DMS153 (cell line): ENCODE data around the gene AGAP1.
"Not testable (repeated sequence)": the region's sequence is repeated elsewhere in the genome, so short reads cannot be mapped to it uniquely, and the experiment has no call there.

ENCODE experiments used
- DNase-seq: peaks from one replicate; lab custom pipeline; 2025; lab: John Stamatoyannopoulos, UW

AGAP1 gene

DNA sequence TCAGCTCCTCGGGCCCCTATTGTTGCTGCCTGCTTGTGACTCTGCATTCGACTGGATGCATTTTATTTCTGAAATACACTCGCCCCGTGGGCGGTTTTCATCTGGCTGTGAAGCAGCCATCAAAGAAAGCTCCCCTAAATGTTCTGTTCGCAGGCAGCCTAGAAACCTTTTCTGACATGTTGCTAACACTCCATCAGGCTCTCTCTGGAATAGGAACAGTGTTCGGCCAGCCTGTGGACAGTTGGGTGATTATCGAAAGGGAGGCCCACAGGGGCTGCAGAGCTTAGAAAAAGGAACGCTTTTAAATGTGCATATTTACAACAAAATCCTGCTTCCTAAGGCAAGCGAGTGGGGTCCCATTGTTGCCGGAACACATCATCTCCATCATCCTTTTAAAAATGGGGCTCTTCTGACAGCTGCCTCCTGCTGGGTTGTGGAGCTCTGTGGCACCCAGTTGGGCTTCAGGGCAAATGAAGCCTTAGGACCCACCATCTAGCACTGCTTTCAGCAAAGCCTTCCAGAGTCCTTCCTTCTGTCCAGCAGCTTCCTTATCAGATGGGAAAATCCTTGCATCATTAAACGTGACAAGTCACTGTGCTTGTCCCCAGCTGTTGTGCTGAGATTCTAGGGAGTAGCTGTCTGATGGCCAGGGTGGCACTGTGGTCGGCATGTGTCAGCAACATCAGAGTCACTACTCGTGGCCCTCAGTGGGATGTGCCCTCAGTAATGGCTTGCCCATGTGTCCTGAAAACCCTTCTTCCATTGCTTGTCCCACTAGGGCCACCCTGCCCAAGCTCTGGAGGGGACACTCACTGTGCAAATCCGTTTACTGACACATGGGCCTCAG lies 571.7 kb downstream of the AGAP1 start:
- no peak for DNase-seq

DNA sequence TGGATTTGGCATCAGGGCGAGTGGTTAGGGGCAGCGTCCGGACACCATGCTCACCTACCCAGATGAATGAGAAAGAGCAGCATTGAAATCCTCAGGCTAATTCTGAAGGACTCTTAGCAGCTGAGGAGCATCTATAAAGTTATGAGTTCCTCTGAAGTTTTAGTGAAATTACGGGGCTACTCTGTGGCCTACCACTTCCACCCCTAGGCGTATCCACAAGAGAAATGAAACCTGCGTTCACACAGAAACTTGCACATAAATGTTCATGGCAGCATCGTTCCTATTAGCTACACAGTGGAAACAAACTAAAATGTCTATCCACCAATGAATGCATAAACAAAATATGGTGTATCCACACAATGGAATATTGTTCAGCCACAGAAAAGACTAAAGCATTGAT lies 576.4 kb downstream of the AGAP1 start:
- no peak for DNase-seq

DNA sequence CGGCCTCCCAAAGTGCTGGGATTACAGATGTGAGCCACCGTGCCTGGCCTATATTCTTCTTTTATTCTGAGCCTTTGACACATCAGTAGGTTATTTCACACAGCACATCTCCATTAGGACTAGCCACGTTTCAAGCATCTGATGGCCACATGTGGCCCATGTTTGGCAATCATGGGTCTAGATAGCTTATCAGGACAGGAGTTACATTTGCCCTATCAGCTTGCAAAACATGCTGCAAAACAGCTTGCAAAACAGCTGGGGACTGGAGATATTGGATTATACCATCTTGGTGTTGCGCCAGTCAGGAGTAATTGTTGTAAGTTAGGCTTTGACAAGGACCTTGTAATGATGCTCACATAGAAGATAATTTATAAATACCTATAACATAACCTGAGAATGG lies 579.4 kb downstream of the AGAP1 start:
- DNase-seq, result no peak

DNA sequence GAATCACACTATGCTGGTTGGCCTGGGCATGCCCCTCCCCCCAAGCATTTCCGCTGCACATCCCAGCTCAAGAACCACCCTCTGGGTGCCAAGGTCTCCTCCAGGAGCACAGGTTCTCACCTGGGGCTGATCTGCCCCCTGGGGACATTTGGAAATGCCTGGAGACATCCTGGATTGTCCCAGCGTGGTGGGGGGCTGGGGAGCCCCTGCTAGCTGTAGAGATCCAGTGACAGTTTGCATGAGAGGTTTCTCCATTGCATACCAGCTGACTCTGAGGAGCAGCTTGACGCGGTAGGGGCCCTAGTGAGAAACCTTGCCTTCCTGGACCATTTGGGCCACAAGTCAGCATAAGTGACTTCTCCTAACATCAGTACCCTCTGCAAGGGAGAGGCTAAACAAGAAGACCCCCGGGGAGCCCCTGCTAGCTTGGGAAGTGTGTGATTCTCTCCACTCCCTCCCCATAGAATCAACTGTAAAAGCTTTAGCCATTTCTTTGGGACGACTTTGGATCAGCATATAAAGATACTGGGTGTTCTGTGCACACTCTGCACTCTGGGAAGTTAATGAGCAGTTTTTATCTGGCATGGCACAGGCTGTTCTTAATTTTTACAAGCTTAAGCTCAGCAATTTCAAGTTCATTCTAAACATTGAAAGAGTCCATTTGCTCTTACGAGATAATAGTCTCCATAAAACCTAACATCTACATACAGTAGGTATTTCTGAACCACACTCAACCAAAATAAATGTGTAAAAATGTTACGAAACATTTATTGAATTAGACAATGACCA lies 580.2 kb downstream of the AGAP1 start:
- no peak for DNase-seq

DNA sequence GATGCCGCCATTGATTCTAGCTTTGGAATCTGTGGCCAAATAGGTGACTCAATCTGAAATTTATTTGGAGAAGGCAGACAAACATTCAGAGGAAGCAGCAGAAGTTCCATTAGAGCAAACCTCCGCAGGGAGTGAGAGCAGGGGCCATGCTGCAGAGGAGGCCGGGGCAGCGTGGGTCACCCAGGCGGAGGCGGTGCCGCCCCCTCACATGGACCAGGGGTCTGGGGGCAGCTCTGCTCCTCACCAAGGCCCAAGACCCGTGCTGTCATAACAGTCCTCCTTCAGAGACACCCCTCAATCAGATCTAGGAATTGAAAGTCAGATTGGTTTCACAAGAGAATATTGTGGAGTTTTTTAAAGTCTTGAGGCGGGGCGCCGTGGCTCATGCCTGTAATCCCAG lies 582.0 kb downstream of the AGAP1 start:
- DNase-seq, result no peak

DNA sequence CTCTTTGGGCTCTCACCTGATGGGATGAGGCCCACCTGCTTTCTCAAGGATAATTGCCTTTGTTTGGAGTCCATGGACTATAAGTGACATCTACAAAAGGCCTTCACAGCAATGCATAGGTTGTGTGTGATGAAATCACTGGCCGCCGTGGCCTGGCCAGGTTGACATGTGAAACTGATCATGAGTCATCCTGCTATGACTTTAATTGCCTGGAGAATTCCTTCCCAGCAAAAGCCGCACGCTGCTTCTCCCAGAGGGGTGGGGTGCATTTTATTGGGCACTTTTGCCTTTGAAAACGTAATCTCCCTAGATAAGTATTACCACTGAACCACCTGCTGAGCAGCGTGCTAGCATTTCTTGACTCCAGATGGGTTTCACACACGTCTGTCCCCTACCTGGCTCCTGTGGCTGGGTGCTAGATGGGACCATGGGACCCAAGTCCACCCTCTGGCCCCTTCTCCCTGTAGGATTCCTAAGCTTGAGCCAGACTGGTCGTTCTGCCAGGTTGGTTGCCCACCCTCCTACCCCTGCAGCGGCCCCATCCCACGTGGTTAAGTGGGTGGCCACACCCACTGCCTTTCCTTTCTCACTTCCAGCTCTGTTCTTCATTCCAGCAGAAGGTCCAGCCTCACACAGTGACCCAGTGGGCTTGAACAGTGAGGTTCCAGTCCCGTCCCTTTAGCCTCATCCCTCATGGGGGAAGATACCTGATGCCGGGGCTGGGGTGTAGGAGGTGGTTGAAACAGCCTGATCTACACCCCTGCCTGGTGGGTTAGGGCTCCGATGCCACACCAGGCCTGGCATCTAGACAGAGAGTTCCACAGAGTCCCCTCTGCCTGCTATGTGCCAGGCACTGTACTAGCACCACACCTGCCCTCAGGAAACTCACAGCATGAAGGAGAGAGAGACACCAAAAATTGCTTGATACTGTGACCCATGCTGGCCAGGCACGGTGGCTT lies 584.7 kb downstream of the AGAP1 start:
- peak; percentile 44 for DNase-seq

DNA sequence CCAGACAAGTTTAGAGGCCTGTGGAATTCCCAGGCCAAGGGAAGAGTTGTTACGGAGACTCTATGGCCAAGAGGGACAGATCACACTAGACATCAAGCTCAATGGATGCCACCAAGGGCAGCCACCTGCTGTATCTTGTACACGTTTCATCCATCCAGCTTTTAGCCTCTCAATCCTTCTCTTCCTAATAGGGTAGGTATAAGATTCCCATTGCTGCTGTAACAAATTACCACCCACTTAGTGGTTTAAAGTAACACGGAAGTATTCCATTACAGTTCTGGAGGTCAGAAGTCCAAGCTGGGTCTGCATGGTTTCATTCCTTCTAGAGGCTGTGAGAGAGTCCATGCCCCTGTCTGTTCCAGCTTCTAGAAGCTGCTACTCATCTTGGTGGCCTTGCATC lies 586.6 kb downstream of the AGAP1 start:
- no peak for DNase-seq

DNA sequence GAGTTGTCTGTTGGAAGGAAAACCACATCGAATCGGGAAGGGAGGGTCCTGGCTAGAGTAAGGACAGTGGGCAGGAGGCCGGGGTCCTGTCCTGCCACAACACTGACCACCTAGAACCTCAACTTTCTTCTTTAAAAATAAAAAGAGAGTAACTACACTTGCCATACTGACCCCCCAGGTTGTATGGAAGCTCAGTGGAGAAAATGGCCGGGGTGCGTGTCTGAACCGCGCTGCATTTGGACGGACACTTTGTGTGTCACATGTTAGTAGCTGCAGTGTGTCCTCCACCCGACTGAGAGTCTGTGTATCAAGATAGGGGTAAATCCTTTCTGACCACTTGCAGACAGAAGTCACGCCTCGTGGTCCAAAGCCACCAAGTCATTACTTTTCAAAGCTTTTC lies 587.3 kb downstream of the AGAP1 start:
- DNase-seq, result no peak

DNA sequence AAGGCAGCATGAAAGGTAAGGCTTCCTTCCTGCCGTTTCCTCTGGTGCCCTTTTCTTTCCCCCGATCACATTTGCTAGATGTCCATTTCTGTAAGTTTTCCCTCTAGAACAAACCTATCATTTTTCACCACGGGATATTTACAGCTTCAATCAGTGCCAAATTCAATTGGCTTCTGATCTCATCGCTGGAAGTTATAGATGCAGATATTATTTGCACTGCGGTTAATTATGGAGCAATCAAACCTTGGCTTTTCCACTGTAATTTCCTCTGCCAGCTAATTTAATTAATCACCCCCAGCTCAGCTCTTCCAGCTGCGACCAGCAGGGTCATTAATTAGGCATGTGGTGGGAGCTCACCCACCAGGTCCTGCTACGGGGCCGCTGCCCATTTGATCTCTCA lies 588.2 kb downstream of the AGAP1 start:
- DNase-seq, result no peak

DNA sequence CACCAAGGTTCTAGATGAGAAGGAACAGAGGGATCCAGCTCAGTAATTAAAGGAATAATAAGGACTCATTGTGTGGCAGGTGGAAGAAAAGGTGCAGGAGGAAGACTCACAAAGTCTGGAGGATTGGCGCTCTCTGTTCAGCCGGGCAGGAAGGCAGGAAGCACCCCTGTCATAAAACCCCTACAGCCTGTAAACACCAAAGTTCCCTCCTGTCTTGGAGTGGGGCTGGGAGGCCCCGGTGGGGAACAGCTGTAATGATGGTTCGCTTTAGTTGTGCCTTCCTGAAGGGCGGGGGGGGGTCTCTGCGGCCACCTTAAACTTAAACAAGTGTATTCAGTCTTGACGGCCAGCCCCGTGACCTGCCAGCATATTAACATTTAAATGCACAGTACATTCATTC lies 590.1 kb downstream of the AGAP1 start:
- no peak for DNase-seq

DNA sequence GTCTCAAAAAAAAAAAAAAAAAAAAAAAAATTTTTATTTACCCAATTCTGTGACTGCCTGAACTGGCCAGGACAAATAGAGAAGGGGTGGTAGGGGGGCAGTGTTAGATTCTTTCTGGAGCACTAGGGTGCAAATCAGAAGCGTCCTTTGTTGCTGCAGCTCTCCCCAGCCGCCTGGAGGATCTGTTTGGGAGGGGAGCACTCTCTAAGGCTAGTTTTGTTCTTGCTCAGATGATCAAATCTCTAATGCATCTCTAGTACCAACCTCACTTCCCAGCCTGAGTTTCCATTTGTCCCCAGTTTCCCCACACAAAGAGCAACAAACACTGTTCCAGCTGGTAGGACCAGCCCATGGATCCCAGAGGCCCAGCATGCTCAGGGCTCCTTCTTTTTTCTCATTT lies 591.4 kb downstream of the AGAP1 start:
- no peak for DNase-seq

DNA sequence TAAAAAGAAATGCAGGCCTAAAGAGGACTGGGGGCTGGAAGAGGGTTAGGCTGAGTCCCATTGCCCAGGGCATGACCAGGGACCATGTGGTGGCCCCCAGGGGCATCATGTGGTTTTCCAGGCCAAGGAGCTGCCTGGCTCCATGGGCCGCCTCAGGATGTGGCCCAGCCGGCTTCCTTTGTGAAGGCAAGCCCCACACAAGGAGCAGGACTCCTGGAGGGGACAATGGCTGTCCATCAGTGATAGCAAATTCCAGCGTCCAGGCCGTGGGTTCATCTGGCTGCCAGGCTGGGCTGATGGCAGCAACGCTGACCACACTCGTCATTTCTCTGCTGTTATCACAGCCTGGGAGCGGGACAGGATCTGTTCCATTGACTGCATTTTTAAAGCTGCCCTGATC lies 591.8 kb downstream of the AGAP1 start:
- DNase-seq, result no peak

DNA sequence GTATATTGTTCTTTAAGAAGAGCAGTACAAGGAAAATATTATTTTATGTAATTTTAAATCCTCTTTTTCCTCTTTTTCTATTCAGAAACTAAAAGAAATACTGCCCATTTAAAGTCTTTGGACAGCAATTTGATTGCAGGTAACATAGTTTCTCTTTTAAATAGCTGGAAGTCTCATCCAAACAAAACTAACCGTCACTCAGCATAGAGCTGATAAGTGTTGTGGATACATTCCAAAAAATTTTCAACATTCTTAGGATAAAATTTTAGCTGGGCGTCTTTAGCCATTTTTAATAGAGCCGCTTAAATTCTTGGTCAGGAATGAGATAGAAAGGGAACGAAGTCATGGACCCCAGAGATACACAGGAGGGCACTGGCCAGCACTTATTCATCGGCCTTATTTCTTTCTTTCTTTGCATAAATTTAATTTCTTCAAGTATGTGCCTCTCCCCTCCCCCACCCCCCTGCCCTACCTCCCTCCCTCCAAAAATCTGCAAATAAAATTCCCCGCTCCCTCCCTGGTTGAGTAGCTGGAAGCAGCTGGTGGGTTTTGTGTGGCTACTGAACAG lies 592.6 kb downstream of the AGAP1 start:
- DNase-seq, result no peak

DNA sequence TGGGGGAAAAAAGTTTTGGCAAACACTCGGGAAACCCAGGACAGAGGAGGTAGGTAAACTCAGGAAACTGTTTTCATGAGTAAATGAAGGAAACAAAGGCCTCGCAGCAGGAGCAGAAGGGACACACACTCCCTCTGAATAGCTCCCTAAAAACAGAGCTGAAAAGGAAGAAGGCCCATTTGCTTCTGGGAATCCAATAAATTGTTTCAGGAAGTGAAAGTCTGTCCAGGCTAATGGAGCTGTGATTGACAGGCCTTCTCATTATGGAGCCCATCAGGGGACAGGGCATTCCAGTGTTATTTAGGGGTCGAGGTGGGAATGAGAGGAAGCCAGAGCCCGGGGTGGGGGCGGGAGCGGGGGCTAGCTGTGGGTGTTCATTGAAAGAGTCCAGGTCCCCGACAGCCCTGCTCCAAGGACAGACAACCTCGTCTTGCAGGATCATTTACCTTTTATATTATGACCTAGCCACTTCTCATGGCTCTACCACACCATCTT lies 593.2 kb downstream of the AGAP1 start:
- DNase-seq, result peak; percentile 52

DNA sequence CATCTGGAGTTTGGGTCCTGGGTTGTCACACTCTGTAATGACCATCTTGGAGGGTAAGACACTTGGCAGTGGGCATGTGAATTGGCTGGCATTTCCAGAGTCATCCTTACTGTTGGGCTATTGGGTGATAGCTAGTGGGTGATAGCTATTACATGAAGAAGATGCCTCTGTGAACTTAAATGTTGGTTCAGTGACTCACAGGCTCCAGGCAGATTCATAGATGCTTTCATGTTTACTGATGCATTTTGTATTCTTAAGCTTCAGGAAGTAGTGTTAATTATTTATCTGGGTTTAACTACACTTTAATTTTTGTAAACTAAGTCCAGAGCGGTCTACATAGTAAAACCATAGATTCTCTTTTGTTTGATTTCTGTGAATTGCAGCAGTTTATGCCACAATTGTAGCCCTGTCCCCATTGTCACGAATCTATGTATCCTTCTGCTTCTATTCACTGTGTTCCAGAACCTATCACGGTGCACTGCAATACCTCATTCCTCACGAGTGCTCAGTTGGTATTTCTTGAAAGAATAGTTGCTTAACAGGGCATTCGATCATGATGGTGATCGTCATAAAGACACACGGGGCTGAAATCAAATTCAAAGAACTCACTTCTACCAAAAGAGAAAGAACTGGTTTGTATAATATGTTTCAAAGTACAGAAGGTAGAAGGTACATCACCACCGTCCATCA lies 594.7 kb downstream of the AGAP1 start:
- DNase-seq, result no peak

DNA sequence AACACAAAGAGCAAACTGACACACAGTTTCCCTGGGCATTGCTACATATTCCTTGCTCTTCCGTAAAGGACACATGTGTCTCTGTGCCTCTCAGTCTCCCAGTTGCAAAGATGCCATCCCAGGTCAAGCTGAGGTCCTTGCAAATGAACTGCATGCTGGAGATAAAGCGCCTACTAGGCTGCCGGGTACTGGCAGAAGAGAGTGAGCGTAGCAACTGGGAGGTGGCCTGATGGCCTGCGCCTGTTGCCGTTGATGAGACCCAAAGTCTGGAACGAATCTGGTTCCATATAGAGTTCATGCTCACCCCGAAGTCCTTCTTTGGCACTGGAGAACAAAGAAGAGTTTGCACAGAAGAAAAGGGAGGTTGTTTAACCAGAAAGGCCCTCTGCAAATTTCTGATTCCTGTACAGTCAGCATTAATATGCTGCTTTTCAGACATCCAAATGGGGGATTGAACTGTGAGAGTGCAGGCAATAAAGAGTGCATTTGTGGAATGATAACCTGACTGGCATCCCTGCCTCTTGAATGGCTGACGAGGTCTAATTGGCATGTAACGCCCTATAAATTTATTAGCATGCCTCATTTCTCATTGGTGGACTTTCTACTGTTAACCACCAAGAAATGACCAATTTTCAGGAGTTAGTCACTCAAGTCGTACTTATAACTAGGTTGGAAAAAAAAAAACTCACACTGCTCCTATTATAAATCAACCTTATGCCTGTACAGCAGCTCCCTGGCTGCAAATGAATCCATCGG lies 595.6 kb downstream of the AGAP1 start:
- DNase-seq, result no peak

DNA sequence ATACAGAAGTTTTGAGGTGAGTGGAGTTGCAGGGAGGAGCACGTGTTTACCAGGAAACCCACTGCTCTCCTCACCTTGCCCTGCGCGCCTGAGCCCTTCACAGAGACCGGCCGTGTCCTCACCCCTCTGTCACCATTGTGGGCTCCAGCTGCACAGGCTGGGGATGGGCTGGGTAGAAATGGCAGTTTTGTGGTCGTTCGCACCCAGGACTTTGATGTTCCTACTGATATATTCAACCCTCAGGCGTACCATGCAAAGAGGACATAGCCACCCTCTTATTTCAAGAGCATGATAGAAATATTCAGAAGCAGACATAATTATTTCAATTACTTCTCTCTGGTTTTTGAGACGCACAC lies 596.2 kb downstream of the AGAP1 start:
- DNase-seq, result no peak

DNA sequence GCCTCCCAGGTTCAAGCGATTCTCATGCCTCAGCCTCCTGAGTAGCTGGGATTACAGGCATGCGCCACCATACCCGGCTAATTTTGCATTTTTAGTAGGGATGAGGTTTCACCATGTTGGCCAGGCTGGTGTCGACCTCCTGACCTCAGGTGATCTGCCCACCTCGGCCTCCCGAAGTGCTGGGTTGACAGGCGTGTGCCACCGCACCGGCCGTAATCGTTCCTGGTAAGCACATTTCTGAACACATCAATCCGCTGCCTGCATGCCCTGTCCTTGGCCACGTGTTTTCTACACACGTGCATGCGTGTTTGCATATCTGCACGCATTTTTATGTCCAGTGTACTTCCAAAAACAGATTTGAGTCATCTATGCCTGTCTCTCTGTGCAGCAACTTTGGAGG lies 597.0 kb downstream of the AGAP1 start:
- not testable (repeated sequence) for DNase-seq

DNA sequence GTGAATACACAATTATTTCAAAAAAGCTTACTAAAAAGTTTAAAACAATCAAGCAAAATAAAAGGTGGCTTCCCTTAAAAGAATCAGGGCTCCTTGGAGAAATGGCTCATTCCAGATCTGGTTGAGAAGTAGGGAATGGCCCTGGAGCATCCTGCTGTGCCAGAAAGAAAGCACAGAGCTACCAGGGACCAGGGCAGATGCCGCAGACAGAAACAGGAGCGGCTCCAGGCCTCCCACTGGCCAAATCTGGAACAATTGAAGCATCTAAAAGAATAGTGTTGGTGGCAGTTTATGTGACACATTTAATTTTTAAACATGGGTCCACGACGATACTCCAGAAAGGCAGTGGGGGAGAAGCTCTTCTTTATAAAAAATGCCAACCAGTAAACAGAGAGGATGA lies 598.9 kb downstream of the AGAP1 start:
- no peak for DNase-seq

DNA sequence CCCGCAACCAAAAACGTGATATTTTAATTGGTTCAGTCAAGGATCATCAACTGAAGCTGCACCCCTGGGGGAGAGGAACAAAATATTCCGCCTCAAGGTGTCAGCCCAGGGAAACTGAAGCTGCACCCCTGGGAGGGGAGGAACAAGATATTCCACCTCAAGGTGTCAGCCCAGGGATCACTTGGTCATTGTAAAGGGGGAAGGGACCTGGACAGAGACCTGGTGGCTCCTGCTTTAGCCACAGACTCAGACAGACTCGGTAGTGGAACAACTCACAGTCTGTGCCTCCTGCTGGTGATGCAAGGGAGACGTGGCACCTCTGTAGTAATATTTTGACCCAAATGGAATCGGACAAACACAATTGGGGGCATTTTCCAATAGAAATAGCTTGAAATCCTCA lies 599.3 kb downstream of the AGAP1 start:
- DNase-seq, result no peak

DNA sequence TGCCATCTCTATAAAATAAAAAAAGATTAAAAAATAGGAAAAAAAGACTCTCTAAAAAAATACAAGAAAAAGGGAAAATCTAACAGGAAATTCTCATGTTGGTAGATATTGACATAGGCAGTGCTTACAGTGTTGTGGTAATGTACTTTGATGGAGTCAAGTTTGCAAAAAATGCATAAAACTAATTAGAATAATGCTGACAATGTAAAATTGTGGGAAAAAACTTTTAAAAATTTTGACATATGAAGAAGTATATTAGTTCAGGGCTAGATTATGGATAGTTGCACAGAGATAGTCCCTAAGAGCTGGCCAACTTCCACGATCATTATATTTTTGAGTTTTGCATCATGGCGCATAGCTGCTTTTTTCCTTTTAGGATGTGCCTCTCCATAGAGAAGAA lies 601.7 kb downstream of the AGAP1 start:
- no peak for DNase-seq
